HL-60 (cell line): ENCODE data around the gene MOK.

Experiments
- DNase-seq, 2 experiments: peaks; one replicate each; pipeline ENCODE4 v3.0.0-alpha.2; 2010 to 2020; ENCODE audit warnings: low read depth in 1 of 2, low spot score in 1 of 2
- H3K27ac ChIP-seq: fragments of 250-450 bp; sonication (Bioruptor Pico); replicated peaks from 2 replicates; pipeline ENCODE4 v1.5.1; 2020; ENCODE audit warnings: mild to moderate bottlenecking, moderate library complexity
- H3K27me3 ChIP-seq: fragments of 250-450 bp; sonication (Bioruptor Pico); 2 replicates; pipeline ENCODE4 v1.5.1; 2021; ENCODE audit warnings: mild to moderate bottlenecking, moderate library complexity; ENCODE audit not compliant: insufficient read depth, poor library complexity, severe bottlenecking
- H3K4me3 ChIP-seq: replicated peaks from 2 replicates; pipeline ENCODE4 v1.5.1; 2011; ENCODE audit warnings: mild to moderate bottlenecking, control low read depth, low read length; ENCODE audit not compliant: insufficient read depth
- GABPA ChIP-seq: IDR thresholded peaks from 2 replicates; pipeline ENCODE4 v1.6.1; 2012; ENCODE audit warnings: low read depth
- POLR2AphosphoS5 ChIP-seq: IDR thresholded peaks from 2 replicates; pipeline ENCODE4 v1.6.1; 2012; ENCODE audit warnings: low read depth
- SPI1 ChIP-seq: IDR thresholded peaks from 2 replicates; pipeline ENCODE4 v1.6.1; 2012; ENCODE audit warnings: low read depth, mild to moderate bottlenecking, borderline replicate concordance
- TF ChIP-seq, protein P1 (sequence below): IDR thresholded peaks from 2 replicates; pipeline ENCODE4 v1.6.1; 2012; ENCODE audit warnings: low read depth; ENCODE audit not compliant: insufficient replicate concordance
- TF ChIP-seq, protein P2 (sequence below): IDR thresholded peaks from one replicate; pipeline ENCODE4 v1.5.1; 2011; ENCODE audit warnings: low read length, control low read depth, inconsistent platforms; ENCODE audit not compliant: insufficient read depth

MOK gene

DNA sequence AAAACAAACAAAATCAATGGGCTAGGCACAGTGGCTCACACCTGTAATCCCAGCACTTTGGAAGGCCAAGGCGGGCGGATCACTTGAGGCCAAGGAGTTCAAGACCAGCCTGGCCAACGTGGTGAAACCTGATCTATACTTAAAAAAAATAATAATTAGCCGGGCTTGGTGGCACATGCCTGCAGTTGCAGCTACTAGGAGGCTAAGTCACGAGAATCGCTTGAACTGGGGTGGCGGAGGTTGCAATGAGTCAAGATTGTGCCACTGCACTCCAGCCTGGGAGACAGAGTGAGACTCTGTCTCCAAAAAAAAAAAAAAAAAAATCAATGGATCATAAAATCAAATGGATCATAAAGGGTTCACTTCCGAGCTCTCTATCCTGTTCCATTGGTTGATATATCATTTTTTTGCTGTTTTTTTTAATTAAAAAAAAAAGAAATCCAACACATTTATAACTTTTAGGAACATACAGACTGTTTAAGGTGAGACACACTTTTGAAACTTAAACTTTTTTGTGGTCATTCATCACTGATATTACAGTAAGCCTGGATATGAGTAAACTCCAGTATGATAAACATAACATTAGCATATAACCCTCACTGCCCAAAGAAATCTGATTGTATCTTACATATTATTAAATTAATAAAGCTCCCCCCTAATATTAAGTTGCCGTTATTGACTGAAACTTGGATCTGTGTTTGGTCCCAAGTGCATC, 22.1 kb downstream of the MOK start:
- Histone ChIP-seq H3K27ac (no peak overlapping the region), H3K27me3 (no peaks in the 10 kb centered on the region), H3K4me3 (no peak overlapping the region)
- no peak for DNase-seq
- TF ChIP-seq POLR2AphosphoS5 (no peak), SPI1 (no peak), GABPA (no peak)
- TF ChIP-seq, protein P1, sequence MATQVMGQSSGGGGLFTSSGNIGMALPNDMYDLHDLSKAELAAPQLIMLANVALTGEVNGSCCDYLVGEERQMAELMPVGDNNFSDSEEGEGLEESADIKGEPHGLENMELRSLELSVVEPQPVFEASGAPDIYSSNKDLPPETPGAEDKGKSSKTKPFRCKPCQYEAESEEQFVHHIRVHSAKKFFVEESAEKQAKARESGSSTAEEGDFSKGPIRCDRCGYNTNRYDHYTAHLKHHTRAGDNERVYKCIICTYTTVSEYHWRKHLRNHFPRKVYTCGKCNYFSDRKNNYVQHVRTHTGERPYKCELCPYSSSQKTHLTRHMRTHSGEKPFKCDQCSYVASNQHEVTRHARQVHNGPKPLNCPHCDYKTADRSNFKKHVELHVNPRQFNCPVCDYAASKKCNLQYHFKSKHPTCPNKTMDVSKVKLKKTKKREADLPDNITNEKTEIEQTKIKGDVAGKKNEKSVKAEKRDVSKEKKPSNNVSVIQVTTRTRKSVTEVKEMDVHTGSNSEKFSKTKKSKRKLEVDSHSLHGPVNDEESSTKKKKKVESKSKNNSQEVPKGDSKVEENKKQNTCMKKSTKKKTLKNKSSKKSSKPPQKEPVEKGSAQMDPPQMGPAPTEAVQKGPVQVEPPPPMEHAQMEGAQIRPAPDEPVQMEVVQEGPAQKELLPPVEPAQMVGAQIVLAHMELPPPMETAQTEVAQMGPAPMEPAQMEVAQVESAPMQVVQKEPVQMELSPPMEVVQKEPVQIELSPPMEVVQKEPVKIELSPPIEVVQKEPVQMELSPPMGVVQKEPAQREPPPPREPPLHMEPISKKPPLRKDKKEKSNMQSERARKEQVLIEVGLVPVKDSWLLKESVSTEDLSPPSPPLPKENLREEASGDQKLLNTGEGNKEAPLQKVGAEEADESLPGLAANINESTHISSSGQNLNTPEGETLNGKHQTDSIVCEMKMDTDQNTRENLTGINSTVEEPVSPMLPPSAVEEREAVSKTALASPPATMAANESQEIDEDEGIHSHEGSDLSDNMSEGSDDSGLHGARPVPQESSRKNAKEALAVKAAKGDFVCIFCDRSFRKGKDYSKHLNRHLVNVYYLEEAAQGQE = no peak
- TF ChIP-seq, protein P2, sequence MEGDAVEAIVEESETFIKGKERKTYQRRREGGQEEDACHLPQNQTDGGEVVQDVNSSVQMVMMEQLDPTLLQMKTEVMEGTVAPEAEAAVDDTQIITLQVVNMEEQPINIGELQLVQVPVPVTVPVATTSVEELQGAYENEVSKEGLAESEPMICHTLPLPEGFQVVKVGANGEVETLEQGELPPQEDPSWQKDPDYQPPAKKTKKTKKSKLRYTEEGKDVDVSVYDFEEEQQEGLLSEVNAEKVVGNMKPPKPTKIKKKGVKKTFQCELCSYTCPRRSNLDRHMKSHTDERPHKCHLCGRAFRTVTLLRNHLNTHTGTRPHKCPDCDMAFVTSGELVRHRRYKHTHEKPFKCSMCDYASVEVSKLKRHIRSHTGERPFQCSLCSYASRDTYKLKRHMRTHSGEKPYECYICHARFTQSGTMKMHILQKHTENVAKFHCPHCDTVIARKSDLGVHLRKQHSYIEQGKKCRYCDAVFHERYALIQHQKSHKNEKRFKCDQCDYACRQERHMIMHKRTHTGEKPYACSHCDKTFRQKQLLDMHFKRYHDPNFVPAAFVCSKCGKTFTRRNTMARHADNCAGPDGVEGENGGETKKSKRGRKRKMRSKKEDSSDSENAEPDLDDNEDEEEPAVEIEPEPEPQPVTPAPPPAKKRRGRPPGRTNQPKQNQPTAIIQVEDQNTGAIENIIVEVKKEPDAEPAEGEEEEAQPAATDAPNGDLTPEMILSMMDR = no peak

DNA sequence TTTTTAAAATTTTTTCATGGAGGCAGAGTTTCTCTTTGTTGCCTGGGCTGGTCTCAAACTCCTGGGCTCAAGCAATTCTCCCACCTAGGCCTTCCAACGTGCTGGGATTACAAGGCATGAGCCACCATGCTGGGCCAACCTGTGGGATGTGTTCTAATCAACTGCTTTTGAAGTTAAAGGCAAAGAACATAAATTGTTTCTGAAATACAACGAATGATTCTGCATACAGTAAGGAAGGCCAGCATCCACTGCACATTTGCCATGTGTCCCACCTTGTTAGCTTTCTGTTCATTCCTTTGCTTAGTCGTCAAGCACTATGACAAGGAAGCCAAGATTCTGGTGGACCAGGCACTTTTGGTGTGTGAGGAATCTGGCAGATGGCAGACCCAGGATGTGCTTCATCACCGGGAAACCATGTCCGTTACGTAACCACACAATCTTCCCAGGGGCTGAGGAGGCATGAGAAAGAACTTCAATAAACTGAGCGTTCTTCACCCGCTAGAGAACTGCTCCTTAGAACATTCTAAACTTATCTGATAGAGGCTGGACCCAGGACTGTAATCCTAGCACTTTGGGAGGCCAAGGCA, 24.5 kb downstream of the MOK start:
- Histone ChIP-seq H3K27ac (no peak overlapping the region), H3K27me3 (no peaks in the 10 kb centered on the region), H3K4me3 (no peak overlapping the region)
- DNase-seq = no peak
- TF ChIP-seq, protein P1 = no peak
- TF ChIP-seq GABPA = no peak
- TF ChIP-seq, protein P2 = no peak
- no peak for TF ChIP-seq POLR2AphosphoS5
- no peak for TF ChIP-seq SPI1

DNA sequence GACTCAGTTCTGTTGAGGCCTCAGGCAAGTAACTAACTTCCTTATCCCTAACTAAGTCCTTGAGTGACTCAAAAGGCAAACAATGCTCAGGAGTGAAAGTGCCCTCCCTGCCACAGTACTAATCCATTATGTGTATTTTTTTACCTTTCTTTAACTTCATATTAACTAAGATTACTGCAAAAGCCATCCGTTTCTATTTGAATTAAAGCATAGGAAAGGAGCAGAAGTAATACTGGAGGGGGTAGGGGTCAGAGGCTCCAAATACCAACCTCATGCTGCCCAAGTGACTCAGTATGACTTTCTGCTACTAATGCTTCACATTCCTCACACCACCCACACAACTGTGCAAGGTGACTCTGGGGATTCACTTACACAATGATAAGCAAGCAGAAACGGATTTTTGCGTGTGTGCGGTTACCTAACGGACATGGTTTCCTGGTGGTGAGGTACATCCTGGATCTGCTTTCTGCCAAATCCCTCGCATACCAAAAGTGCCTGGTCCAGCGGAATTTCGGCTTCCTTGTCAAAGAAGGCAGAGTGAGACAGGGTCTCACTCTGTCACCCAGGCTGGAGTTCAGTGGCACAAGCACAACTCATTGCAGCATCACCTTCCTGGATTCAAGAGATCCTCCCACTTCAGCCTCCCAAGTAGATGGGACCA, 25.1 kb downstream of the MOK start:
- TF ChIP-seq POLR2AphosphoS5 = no peak
- TF ChIP-seq, protein P1 = no peak
- no peak for TF ChIP-seq GABPA
- TF ChIP-seq SPI1 = no peak
- TF ChIP-seq, protein P2 = no peak
- no peak for DNase-seq
- H3K27me3 ChIP-seq = no peaks in the 10 kb centered on the region
- no peak overlapping the region for H3K27ac ChIP-seq
- H3K4me3 ChIP-seq = no peak overlapping the region
